ENCODE data around the gene GNG12. TPM values are rescaled to one million over a fixed set of nuclear protein-coding genes. Genes with fewer than 3 reads are reported as not detected.

GNG12 gene
- total RNA-seq, 3 donors from 2014 or later: 85.0 to 191 (median 158) TPM

DNA sequence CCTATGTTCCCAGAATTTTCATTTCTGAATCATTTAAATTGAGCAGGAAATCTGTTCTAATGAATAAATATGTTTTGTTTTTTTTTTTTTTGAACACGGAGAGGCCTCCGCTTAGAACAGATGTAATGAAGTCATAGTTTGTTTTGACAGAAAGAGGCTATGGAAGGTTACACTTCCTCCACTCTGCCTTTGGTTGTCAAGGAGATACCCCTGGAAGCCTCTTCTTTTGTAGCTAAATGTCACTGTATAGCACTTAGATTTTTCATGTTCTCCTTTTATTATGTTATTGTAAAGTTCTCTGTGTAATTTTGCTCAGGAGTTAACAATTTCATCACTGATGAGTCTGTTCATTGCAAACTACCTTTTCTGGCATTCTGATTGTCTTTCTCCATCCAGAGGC lies 22.7 kb upstream of the GNG12 start:
- DNase-seq: no peak
- TF ChIP-seq, protein P1, sequence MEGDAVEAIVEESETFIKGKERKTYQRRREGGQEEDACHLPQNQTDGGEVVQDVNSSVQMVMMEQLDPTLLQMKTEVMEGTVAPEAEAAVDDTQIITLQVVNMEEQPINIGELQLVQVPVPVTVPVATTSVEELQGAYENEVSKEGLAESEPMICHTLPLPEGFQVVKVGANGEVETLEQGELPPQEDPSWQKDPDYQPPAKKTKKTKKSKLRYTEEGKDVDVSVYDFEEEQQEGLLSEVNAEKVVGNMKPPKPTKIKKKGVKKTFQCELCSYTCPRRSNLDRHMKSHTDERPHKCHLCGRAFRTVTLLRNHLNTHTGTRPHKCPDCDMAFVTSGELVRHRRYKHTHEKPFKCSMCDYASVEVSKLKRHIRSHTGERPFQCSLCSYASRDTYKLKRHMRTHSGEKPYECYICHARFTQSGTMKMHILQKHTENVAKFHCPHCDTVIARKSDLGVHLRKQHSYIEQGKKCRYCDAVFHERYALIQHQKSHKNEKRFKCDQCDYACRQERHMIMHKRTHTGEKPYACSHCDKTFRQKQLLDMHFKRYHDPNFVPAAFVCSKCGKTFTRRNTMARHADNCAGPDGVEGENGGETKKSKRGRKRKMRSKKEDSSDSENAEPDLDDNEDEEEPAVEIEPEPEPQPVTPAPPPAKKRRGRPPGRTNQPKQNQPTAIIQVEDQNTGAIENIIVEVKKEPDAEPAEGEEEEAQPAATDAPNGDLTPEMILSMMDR (IDR thresholded peaks at IDR 0.05): no peak
- H3K4me1 ChIP-seq (ENCODE audit: low read depth): no peaks in the 10 kb centered on the region
- intact Hi-C loops (cut with DNase I, micrococcal nuclease): loop anchor here in 1 of 2 donors (10.0 kb wide), 1 partner anchor 259 kb away; no protein-coding TSS in a partner anchor
- H3K9me3 ChIP-seq: no peaks in the 10 kb centered on the region
- no peak overlapping the region for H3K4me3 ChIP-seq
- no peaks in the 10 kb centered on the region for H3K36me3 ChIP-seq (ENCODE audit: low read depth)
- no peak for ATAC-seq

DNA sequence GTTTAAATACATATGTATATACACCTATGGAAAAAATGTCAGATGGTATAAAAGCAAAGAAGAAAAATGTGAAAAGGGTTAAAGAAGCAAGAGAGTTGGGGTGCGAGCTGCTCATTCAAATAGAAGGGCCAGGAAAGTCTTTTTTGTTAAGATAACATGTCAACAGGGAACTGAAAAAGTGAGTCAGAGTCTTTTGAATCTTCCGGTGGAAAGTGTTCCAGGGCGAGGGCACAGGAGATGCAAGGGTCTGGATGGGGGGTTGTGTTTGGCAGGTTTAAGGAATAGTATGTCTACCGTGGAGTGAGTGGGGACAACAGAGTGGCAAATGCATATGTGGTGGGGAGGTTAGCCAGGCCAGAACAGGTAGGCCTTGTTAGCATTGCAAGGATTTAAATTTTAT lies 22.2 kb upstream of the GNG12 start:
- no peak overlapping the region for H3K4me3 ChIP-seq
- ATAC-seq: no peak
- H3K36me3 ChIP-seq (ENCODE audit: low read depth): no peaks in the 10 kb centered on the region
- H3K4me1 ChIP-seq (ENCODE audit: low read depth): peaks cover 3% of the 10 kb centered on the region
- TF ChIP-seq, protein P1 (IDR thresholded peaks at IDR 0.05): no peak
- no peak for DNase-seq
- intact Hi-C loops (cut with DNase I, micrococcal nuclease): loop anchor here in 1 of 2 donors (10.0 kb wide), 1 partner anchor 259 kb away; no protein-coding TSS in a partner anchor
- H3K9me3 ChIP-seq: no peaks in the 10 kb centered on the region

DNA sequence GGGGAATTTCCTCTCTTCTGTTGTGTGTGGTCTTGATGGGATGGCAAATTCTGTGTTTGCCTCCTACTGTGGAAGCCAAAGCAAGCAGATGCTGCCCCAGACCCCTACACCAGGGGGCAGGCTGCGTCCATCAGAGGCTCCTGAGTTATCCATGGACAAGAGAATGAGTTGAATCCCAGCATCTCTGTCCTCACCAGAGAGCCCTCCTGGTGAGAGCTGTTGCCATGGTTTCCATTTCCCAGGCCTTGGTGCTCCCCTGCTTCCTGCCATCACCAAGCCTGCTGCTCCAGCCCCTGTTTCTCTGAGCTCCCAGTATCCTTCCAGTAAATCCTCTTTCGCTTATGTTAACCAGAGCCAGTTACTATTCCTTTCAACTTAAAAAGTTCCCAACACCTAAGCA lies 20.4 kb upstream of the GNG12 start:
- Histone ChIP-seq H3K4me3 (no peak overlapping the region), H3K36me3 (ENCODE audit: low read depth) (no peaks in the 10 kb centered on the region), H3K4me1 (ENCODE audit: low read depth) (peaks cover 3% of the 10 kb centered on the region), H3K9me3 (no peaks in the 10 kb centered on the region)
- TF ChIP-seq, protein P1 (IDR thresholded peaks at IDR 0.05): peak; percentile 52
- intact Hi-C loops (cut with DNase I, micrococcal nuclease): loop anchor here (5.0 to 10.0 kb wide), 2 partner anchors 259 to 261 kb away; no protein-coding TSS in a partner anchor
- ATAC-seq: peak; percentile 69
- peak; percentile 50 to 80 (median 73) for DNase-seq

- Histone ChIP-seq H3K4me1 (ENCODE audit: low read depth) (peaks cover 3% of the 10 kb centered on the region), H3K4me3 (no peak overlapping the region), H3K9me3 (no peaks in the 10 kb centered on the region), H3K36me3 (ENCODE audit: low read depth) (no peaks in the 10 kb centered on the region)
- DNase-seq: no peak
- TF ChIP-seq, protein P1 (IDR thresholded peaks at IDR 0.05): no peak
- ATAC-seq: no peak
- intact Hi-C loops (cut with DNase I, micrococcal nuclease): loop anchor here (5.0 to 10.0 kb wide), 2 partner anchors 261 to 263 kb away; no protein-coding TSS in a partner anchor
Observed at GRCh38 chr1:67851800-67852199, 18.5 kb upstream of the GNG12 start.

DNA sequence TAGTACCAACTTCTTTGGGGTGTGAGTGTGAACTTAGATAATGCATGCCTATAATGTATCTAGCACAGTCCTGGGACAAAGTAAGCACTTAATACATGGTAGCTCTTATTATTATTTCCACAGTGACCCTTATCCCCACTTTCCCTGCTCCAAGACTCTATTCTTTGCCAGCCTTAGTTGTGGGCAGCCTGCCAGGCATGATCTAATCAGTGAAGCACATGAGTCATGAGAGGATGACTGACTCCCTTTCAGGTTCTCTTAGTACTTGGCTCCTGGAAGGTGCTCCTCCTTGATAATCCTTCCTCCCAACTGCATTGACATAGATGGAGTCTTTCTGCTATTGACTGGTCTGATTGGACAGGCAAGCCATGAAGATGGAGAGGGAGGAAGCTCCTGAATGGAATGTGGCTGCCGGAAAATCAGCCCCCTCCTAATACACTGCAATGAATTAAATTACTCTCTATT lies 17.4 kb upstream of the GNG12 start:
- intact Hi-C loops (cut with DNase I, micrococcal nuclease): loop anchor here (5.0 to 10.0 kb wide), 2 partner anchors 262 to 264 kb away; no protein-coding TSS in a partner anchor
- H3K4me1 ChIP-seq (ENCODE audit: low read depth): peaks cover 3% of the 10 kb centered on the region
- no peaks in the 10 kb centered on the region for H3K36me3 ChIP-seq (ENCODE audit: low read depth)
- peak; percentile 93 for ATAC-seq
- no peaks in the 10 kb centered on the region for H3K9me3 ChIP-seq
- no peak overlapping the region for H3K4me3 ChIP-seq
- DNase-seq: peak; percentile 61 to 86 (median 70)
- TF ChIP-seq, protein P1 (IDR thresholded peaks at IDR 0.05): no peak

Data from mucosa of descending colon (tissue), 3 donors.